A549 (cell line): ENCODE results near the gene CACNA1F. TPM values are rescaled to one million over a fixed set of nuclear protein-coding genes. Genes with fewer than 3 reads are reported as not detected.

Experiments used
- ATAC-seq, 2 experiments: fragments of 200-7000 bp in 1 of 2; fragments of >200 bp in 1 of 2; cut with Nextera tagmentation in 1 of 2; cut with Tn5 transposase in 1 of 2; 3 replicates each; pipeline versions ENCODE4 v1.8.0 to v1.9.1; 2018 to 2020; ENCODE audit warnings: mild to moderate bottlenecking in 1 of 2, moderate library complexity in 1 of 2
- CTCF ChIA-PET: fragments of 300-600 bp; sonication (Branson Sonifier 250); formaldehyde crosslinking; extraction: SDS; loops from one replicate; lab custom pipeline; 2021; ENCODE audit warnings: antibody characterized with exemption, inconsistent platforms; lab: Yijun Ruan, JAX
- POLR2A ChIA-PET: fragments of 350-600 bp; formaldehyde crosslinking; extraction: SDS; loops from one replicate; lab custom pipeline; 2021; ENCODE audit warnings: antibody characterized with exemption, inconsistent platforms; lab: Yijun Ruan, JAX
- DNase-seq, 2 experiments: peaks; one replicate each; pipeline versions ENCODE4 v3.0.0 to v3.0.0-alpha.2; 2011 to 2016; ENCODE audit warnings: low read depth in 1 of 2, low spot score in 1 of 2
- FAIRE-seq: peaks from 2 replicates; lab custom pipeline; 2011; peaks lifted over from hg19 to GRCh38; lab: Jason Lieb, UNC
- H3K27ac ChIP-seq, 2 experiments: fragments of >200 bp; sonication (Bioruptor Twin); formaldehyde crosslinking; 3 replicates each; pipeline ENCODE4 v1.5.1; 2016 to 2017
- H3K4me1 ChIP-seq: fragments of >200 bp; sonication (Bioruptor Twin); formaldehyde crosslinking; 3 replicates; pipeline ENCODE4 v1.6.1; 2016
- H3K4me2 ChIP-seq: fragments of >200 bp; sonication (Bioruptor Twin); formaldehyde crosslinking; 3 replicates; pipeline ENCODE4 v1.6.1; 2016
- H3K4me3 ChIP-seq: fragments of >200 bp; sonication (Bioruptor Twin); formaldehyde crosslinking; 3 replicates; pipeline ENCODE4 v1.5.1; 2016
- H3K9me3 ChIP-seq: fragments of >200 bp; sonication (Bioruptor Twin); formaldehyde crosslinking; 3 replicates; pipeline ENCODE4 v1.6.1; 2016
- BHLHE40 ChIP-seq: IDR thresholded peaks from 2 replicates; pipeline ENCODE4 v1.6.1; 2012; ENCODE audit warnings: low read depth, low read length, inconsistent platforms
- EHMT2 ChIP-seq: fragments of 200-600 bp; sonication (generic); IDR thresholded peaks from 2 replicates; pipeline ENCODE4 v1.6.1; 2016; ENCODE audit warnings: antibody characterized with exemption, low read depth, mild to moderate bottlenecking, moderate library complexity
- FOSB ChIP-seq: fragments of 250-450 bp; sonication (Bioruptor Pico); IDR thresholded peaks from 2 replicates; pipeline ENCODE4 v1.5.0; 2020; ENCODE audit warnings: mild to moderate bottlenecking, moderate library complexity
- HEYL ChIP-seq: fragments of 250-450 bp; sonication (Bioruptor Pico); IDR thresholded peaks from 2 replicates; pipeline ENCODE4 v1.8.0; 2021; ENCODE audit warnings: mild to moderate bottlenecking, moderate library complexity
- HOXA7 ChIP-seq: fragments of 250-450 bp; sonication (Bioruptor Pico); IDR thresholded peaks from 2 replicates; pipeline ENCODE4 v1.5.0; 2020; ENCODE audit warnings: mild to moderate bottlenecking, moderate library complexity
- JUN ChIP-seq, 2 experiments: fragments of >200 bp; sonication (Bioruptor Twin); formaldehyde crosslinking; IDR thresholded peaks; 2 replicates in 1 of 2; 3 replicates in 1 of 2; pipeline ENCODE4 v1.6.1; 2016 to 2017
- MAFK ChIP-seq: fragments of 450-650 bp; IDR thresholded peaks from 2 replicates; pipeline ENCODE4 v1.6.1; 2014; ENCODE audit not compliant: partially characterized antibody
- MAZ ChIP-seq: fragments of 150-350 bp; IDR thresholded peaks from 2 replicates; pipeline ENCODE4 v1.6.1; 2014; ENCODE audit warnings: antibody characterized with exemption, low read depth, low read length, borderline replicate concordance
- POLR2A ChIP-seq: IDR thresholded peaks from 2 replicates; pipeline ENCODE4 v1.6.1; 2012; ENCODE audit warnings: mild to moderate bottlenecking, low read length
- RAD21 ChIP-seq, 2 experiments: fragments of >200 bp in 1 of 2; sonication (Bioruptor Twin) in 1 of 2; formaldehyde crosslinking in 1 of 2; IDR thresholded peaks in 1 of 2; conservative IDR thresholded peaks in 1 of 2; 2 replicates in 1 of 2; 3 replicates in 1 of 2; pipeline ENCODE4 v1.6.1; 2012 to 2018; ENCODE audit warnings: inconsistent platforms in 1 of 2
- RFX5 ChIP-seq: fragments of 450-650 bp; IDR thresholded peaks from 2 replicates; pipeline ENCODE4 v1.7.1; 2014; ENCODE audit warnings: antibody characterized with exemption, mild to moderate bottlenecking, moderate library complexity
- RNF2 ChIP-seq: fragments of 200-600 bp; sonication (generic); IDR thresholded peaks from 2 replicates; pipeline ENCODE4 v1.6.1; 2016; ENCODE audit warnings: low read depth, mild to moderate bottlenecking, antibody characterized with exemption, moderate library complexity, borderline replicate concordance
- SREBF2 ChIP-seq: fragments of 450-650 bp; IDR thresholded peaks from 2 replicates; pipeline ENCODE4 v1.6.1; 2014; ENCODE audit warnings: mild to moderate bottlenecking, moderate library complexity
- TFCP2L1 ChIP-seq: fragments of 250-450 bp; sonication (Bioruptor Pico); IDR thresholded peaks from 2 replicates; pipeline ENCODE4 v1.5.0; 2021; ENCODE audit warnings: mild to moderate bottlenecking
- TP53 ChIP-seq: fragments of 250-450 bp; sonication (Bioruptor Pico); IDR thresholded peaks from 2 replicates; pipeline ENCODE4 v1.5.0; 2021; ENCODE audit warnings: mild to moderate bottlenecking, moderate library complexity
- ZSCAN20 ChIP-seq: fragments of 250-450 bp; sonication (Bioruptor Pico); IDR thresholded peaks from 2 replicates; pipeline ENCODE4 v1.8.0; 2022; ENCODE audit warnings: mild to moderate bottlenecking, moderate library complexity
- WGBS: methylation state at CpG from one replicate; pipeline ENCODE4 v1.1.6; 2017; ENCODE audit errors: missing lambda C conversion rate; 5-methylcytosine and 5-hydroxymethylcytosine counted together
- polyA plus RNA-seq, 4 experiments: library from polyadenylated mRNA; depleted of rRNA in 3 of 4; stranded (reverse); fragments of >200 nt; fragmentation: RNase III in 1 of 4; extraction: RNeasy Plus Mini Kit Qiagen cat#74134 plus additional on column Dnase treatment in 1 of 4; gene quantifications; 2 replicates in 3 of 4; 3 replicates in 1 of 4; pipeline ENCODE4 v1.2.3, GENCODE V29; 2011 to 2017
- TF ChIP-seq, protein P1 (sequence below): fragments of 250-450 bp; sonication (Bioruptor Pico); IDR thresholded peaks from 2 replicates; pipeline ENCODE4 v1.5.0; 2021; ENCODE audit warnings: mild to moderate bottlenecking, moderate library complexity, borderline replicate concordance
- TF ChIP-seq, protein P2 (sequence below): IDR thresholded peaks from 2 replicates; pipeline ENCODE4 v1.6.1; 2012
- TF ChIP-seq, protein P3 (sequence below): fragments of >200 bp; sonication (Bioruptor Twin); formaldehyde crosslinking; IDR thresholded peaks from 3 replicates; pipeline ENCODE4 v1.5.1; 2016
- TF ChIP-seq, protein P4 (sequence below): fragments of 450-650 bp; IDR thresholded peaks from 2 replicates; pipeline ENCODE4 v1.6.1; 2014; ENCODE audit warnings: antibody characterized with exemption
- TF ChIP-seq, protein P5 (sequence below): fragments of >200 bp; sonication (Bioruptor Twin); formaldehyde crosslinking; IDR thresholded peaks from 2 replicates; pipeline ENCODE4 v1.6.1; 2016

Gene CACNA1F
- polyA plus RNA-seq, 2 of the 4 experiments (the other 2 are of a cell fraction): not detected

DNA sequence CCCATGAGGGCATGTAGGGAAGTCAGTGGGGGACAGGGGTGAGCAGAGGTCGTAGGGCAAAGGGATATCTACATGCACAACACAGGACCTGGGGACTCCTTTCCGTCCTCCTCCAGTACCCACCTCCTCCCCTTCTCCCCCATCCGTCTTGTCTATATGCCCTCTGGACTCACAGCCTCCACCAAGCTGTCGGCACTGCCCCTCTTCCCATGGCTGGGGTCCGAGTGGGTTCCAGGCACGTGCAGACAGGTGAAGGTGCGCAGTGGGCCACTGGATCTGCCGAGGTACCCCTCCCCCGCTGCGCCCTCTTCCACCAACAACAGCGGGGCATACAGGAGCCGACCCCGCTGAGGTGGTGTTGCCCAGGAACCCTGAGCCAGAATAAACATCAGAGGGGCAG, 27.7 kb downstream of the CACNA1F start:
- H3K4me1 ChIP-seq: no peaks in the 10 kb centered on the region
- H3K9me3 ChIP-seq: no peaks in the 10 kb centered on the region
- no peak for FAIRE-seq
- CTCF ChIA-PET: no interaction called here
- no peak overlapping the region for H3K4me3 ChIP-seq
- DNase-seq: no peak
- 52% methylated on average over 8 of the region's 13 CpGs for WGBS
- TF ChIP-seq POLR2A (no peak), RAD21 (conservative IDR thresholded peaks at IDR 0.05 in 1 of 2, IDR thresholded peaks at IDR 0.05 in 1 of 2) (no peak), BHLHE40 (no peak), MAFK (no peak), SREBF2 (no peak), RFX5 (no peak)
- TF ChIP-seq, protein P1, sequence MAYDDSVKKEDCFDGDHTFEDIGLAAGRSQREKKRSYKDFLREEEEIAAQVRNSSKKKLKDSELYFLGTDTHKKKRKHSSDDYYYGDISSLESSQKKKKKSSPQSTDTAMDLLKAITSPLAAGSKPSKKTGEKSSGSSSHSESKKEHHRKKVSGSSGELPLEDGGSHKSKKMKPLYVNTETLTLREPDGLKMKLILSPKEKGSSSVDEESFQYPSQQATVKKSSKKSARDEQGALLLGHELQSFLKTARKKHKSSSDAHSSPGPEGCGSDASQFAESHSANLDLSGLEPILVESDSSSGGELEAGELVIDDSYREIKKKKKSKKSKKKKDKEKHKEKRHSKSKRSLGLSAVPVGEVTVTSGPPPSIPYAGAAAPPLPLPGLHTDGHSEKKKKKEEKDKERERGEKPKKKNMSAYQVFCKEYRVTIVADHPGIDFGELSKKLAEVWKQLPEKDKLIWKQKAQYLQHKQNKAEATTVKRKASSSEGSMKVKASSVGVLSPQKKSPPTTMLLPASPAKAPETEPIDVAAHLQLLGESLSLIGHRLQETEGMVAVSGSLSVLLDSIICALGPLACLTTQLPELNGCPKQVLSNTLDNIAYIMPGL: no peak
- TF ChIP-seq, protein P2, sequence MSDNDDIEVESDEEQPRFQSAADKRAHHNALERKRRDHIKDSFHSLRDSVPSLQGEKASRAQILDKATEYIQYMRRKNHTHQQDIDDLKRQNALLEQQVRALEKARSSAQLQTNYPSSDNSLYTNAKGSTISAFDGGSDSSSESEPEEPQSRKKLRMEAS: no peak
- TF ChIP-seq, protein P3, sequence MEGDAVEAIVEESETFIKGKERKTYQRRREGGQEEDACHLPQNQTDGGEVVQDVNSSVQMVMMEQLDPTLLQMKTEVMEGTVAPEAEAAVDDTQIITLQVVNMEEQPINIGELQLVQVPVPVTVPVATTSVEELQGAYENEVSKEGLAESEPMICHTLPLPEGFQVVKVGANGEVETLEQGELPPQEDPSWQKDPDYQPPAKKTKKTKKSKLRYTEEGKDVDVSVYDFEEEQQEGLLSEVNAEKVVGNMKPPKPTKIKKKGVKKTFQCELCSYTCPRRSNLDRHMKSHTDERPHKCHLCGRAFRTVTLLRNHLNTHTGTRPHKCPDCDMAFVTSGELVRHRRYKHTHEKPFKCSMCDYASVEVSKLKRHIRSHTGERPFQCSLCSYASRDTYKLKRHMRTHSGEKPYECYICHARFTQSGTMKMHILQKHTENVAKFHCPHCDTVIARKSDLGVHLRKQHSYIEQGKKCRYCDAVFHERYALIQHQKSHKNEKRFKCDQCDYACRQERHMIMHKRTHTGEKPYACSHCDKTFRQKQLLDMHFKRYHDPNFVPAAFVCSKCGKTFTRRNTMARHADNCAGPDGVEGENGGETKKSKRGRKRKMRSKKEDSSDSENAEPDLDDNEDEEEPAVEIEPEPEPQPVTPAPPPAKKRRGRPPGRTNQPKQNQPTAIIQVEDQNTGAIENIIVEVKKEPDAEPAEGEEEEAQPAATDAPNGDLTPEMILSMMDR: no peak
- TF ChIP-seq, protein P4, sequence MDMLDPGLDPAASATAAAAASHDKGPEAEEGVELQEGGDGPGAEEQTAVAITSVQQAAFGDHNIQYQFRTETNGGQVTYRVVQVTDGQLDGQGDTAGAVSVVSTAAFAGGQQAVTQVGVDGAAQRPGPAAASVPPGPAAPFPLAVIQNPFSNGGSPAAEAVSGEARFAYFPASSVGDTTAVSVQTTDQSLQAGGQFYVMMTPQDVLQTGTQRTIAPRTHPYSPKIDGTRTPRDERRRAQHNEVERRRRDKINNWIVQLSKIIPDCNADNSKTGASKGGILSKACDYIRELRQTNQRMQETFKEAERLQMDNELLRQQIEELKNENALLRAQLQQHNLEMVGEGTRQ: no peak
- POLR2A ChIA-PET: interaction anchor here (1.0 kb wide), 1 partner anchor 15 kb away, joined by 4 read pairs; no protein-coding TSS in a partner anchor
- H3K4me2 ChIP-seq: no peak overlapping the region
- H3K27ac ChIP-seq: no peak overlapping the region
- ATAC-seq: no peak

DNA sequence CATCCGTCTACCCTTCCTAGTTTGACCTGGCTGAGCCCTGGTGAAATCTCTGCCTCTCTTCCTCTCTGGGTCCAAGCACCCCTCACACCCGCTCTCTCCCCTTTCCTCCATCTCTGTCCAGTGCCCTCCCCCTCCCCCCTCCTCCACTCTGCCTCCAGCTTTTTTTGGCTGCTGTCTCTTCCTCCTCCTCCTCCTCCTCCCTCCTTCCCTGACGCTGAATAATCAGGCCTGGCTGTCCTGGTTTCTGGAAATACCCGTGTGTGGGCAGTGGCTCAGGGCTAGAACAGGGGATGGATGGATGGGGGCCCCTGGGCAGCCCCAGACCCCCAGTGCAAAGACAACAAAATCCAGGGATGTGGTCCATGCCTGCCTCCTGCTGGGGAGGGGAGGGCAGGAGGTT, 28.4 kb downstream of the CACNA1F start:
- no peaks in the 10 kb centered on the region for H3K9me3 ChIP-seq
- FAIRE-seq (no peak), ATAC-seq (no peak), DNase-seq (no peak)
- H3K27ac ChIP-seq: no peak overlapping the region
- H3K4me2 ChIP-seq: no peak overlapping the region
- H3K4me1 ChIP-seq: peaks cover under 1% of the 10 kb centered on the region; the same call in 1 of the 3 replicates
- TF ChIP-seq TFCP2L1 (CRISPR knock-in tag) (no peak), MAZ (no peak), TP53 (CRISPR knock-in tag) (no peak), HOXA7 (no peak), RNF2 (no peak), POLR2A (no peak), EHMT2 (no peak), ZSCAN20 (no peak), FOSB (CRISPR knock-in tag) (no peak), JUN (IDR thresholded peaks at IDR 0.05) (no peak), HEYL (CRISPR knock-in tag) (no peak)
- TF ChIP-seq, protein P1: no peak
- TF ChIP-seq, protein P5, sequence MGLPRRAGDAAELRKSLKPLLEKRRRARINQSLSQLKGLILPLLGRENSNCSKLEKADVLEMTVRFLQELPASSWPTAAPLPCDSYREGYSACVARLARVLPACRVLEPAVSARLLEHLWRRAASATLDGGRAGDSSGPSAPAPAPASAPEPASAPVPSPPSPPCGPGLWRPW: no peak
- WGBS: 88% methylated on average over 2 of the region's 4 CpGs
- ChIA-PET POLR2A (no interaction called here), CTCF (interaction anchor here (0.6 kb wide), 1 partner anchor 10 kb away, joined by 3 read pairs; no protein-coding TSS in a partner anchor)
- no peak overlapping the region for H3K4me3 ChIP-seq
